HEK293 (cell line): Measurements from ENCODE around the gene OPCML.

Experiments used
- KLF16 ChIP-seq: fragments of 450-650 bp; formaldehyde crosslinking; IDR thresholded peaks from 2 replicates; pipeline ENCODE4 v1.5.1; 2017; ENCODE audit warnings: missing biosample characterization, missing genetic modification characterization
- ZBTB17 ChIP-seq: fragments of 450-650 bp; formaldehyde crosslinking; IDR thresholded peaks from 2 replicates; pipeline ENCODE4 v1.5.1; 2016; ENCODE audit warnings: missing biosample characterization, missing genetic modification characterization
- ZFP3 ChIP-seq: fragments of 450-650 bp; formaldehyde crosslinking; IDR thresholded peaks from 2 replicates; pipeline ENCODE4 v1.5.1; 2016; ENCODE audit warnings: low read depth, missing biosample characterization, missing genetic modification characterization
- ZNF214 ChIP-seq: fragments of 450-650 bp; formaldehyde crosslinking; IDR thresholded peaks from 2 replicates; pipeline ENCODE4 v1.5.1; 2017; ENCODE audit warnings: missing biosample characterization, mild to moderate bottlenecking, missing genetic modification characterization, borderline replicate concordance
- ZNF23 ChIP-seq: fragments of 450-650 bp; formaldehyde crosslinking; IDR thresholded peaks from 2 replicates; pipeline ENCODE4 v1.5.1; 2016; ENCODE audit warnings: missing biosample characterization, missing genetic modification characterization, borderline replicate concordance
- ZNF362 ChIP-seq: fragments of 450-650 bp; formaldehyde crosslinking; IDR thresholded peaks from 2 replicates; pipeline ENCODE4 v1.5.1; 2016; ENCODE audit warnings: missing biosample characterization, missing genetic modification characterization
- ZNF366 ChIP-seq: fragments of 450-650 bp; formaldehyde crosslinking; conservative IDR thresholded peaks from 2 replicates; pipeline ENCODE4 v1.5.1; 2016; ENCODE audit warnings: missing biosample characterization, missing genetic modification characterization
- ZNF416 ChIP-seq: fragments of 450-650 bp; formaldehyde crosslinking; IDR thresholded peaks from 2 replicates; pipeline ENCODE4 v1.5.1; 2016; ENCODE audit warnings: missing biosample characterization, missing genetic modification characterization
- ZNF580 ChIP-seq: fragments of 450-650 bp; formaldehyde crosslinking; IDR thresholded peaks from 2 replicates; pipeline ENCODE4 v1.5.1; 2016; ENCODE audit warnings: missing biosample characterization, missing genetic modification characterization
- TF ChIP-seq, protein P1 (sequence below): fragments of 450-650 bp; formaldehyde crosslinking; IDR thresholded peaks from 2 replicates; pipeline ENCODE4 v1.5.1; 2016; ENCODE audit warnings: missing biosample characterization, missing genetic modification characterization

DNA sequence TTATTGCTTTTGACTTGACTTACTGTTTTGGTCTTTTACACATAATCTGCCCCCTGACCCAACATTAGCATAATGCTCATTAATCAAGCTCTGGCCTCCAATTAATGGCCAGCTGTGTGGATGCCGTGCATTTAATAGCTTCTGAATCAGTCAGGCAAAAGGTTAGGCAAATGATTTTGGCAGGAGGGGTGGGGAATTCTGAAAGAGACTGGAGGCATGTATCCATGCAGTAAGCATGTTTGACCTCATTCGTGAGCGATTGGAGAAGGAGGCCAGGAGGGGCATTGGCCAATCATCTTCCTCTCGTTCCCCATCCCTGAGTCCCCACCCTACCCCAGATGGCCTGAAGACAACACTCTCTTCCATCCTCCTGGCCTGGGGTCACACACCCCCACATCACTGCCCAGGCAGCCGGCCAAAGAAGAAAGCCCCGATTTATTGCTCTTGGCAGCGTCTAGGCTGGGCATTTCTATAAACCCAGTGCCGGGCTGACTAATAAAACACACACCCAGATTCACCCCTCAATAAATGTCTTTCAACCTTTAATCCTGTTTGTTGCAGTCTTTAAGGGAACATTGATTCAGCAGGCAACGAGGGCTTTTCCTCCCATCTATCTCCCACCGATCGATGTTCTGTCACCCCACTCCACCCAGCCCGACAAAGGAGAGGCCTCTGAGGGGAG lies 150.0 kb downstream of the OPCML start:
- TF ChIP-seq, protein P1, sequence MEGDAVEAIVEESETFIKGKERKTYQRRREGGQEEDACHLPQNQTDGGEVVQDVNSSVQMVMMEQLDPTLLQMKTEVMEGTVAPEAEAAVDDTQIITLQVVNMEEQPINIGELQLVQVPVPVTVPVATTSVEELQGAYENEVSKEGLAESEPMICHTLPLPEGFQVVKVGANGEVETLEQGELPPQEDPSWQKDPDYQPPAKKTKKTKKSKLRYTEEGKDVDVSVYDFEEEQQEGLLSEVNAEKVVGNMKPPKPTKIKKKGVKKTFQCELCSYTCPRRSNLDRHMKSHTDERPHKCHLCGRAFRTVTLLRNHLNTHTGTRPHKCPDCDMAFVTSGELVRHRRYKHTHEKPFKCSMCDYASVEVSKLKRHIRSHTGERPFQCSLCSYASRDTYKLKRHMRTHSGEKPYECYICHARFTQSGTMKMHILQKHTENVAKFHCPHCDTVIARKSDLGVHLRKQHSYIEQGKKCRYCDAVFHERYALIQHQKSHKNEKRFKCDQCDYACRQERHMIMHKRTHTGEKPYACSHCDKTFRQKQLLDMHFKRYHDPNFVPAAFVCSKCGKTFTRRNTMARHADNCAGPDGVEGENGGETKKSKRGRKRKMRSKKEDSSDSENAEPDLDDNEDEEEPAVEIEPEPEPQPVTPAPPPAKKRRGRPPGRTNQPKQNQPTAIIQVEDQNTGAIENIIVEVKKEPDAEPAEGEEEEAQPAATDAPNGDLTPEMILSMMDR = no peak
- TF ChIP-seq ZFP3 (tag by site-specific recombination) = no peak
- no peak for TF ChIP-seq ZNF362 (tag by site-specific recombination)
- no peak for TF ChIP-seq ZNF214 (tag by site-specific recombination)
- no peak for TF ChIP-seq ZNF416 (tag by site-specific recombination)
- no peak for TF ChIP-seq ZNF23 (tag by site-specific recombination)
- TF ChIP-seq KLF16 = no peak
- no peak for TF ChIP-seq ZNF366
- TF ChIP-seq ZBTB17 (tag by site-specific recombination) = no peak
- no peak for TF ChIP-seq ZNF580 (tag by site-specific recombination)
